Activated CD4-positive, alpha-beta T cell treated with anti-CD3 and anti-CD28 coated beads for 48 hours (primary cell): Measurements from ENCODE around the gene PPP1R1B.

ENCODE experiments used
- DNase-seq: peaks from one replicate; pipeline ENCODE4 v3.0.0-alpha.2; 2020

The PPP1R1B gene

GRCh38 chr17:39600997-39601597 lies 25.7 kb upstream of the PPP1R1B start:
- no peak for DNase-seq

- DNase-seq: no peak
These were observed 24.8 kb upstream of the PPP1R1B start for GRCh38 chr17:39601758-39602532.

- DNase-seq: no peak
These were observed 24.0 kb upstream of the PPP1R1B start for GRCh38 chr17:39602533-39603303.

GRCh38 chr17:39603304-39604016 lies 23.3 kb upstream of the PPP1R1B start:
- DNase-seq: no peak

GRCh38 chr17:39604911-39605491 lies 21.8 kb upstream of the PPP1R1B start:
- DNase-seq: no peak

GRCh38 chr17:39605492-39606433 lies 21.0 kb upstream of the PPP1R1B start:
- DNase-seq: peak; percentile 51

- DNase-seq: no peak
These were observed 20.2 kb upstream of the PPP1R1B start for GRCh38 chr17:39606434-39607056.

- no peak for DNase-seq
These were observed 19.5 kb upstream of the PPP1R1B start for GRCh38 chr17:39607057-39607850.

GRCh38 chr17:39607851-39608130 lies 19.0 kb upstream of the PPP1R1B start, which contains the start of gene NEUROD2:
NEUROD2 (minus strand) TSS chr17:39607920; CDS start chr17:39606599, 1,321 bp downstream.
- no peak for DNase-seq

- peak; percentile 1 for DNase-seq
These were observed 18.4 kb upstream of the PPP1R1B start for GRCh38 chr17:39608142-39608981.

- DNase-seq: no peak
These were observed 17.2 kb upstream of the PPP1R1B start for GRCh38 chr17:39609416-39610025.

- no peak for DNase-seq
These were observed 15.2 kb upstream of the PPP1R1B start for GRCh38 chr17:39611401-39612112.

GRCh38 chr17:39612291-39612894 lies 14.4 kb upstream of the PPP1R1B start:
- no peak for DNase-seq

GRCh38 chr17:39612935-39613464 lies 13.8 kb upstream of the PPP1R1B start:
- no peak for DNase-seq

GRCh38 chr17:39614545-39615157 lies 12.1 kb upstream of the PPP1R1B start:
- DNase-seq: no peak

GRCh38 chr17:39615434-39615833 lies 11.3 kb upstream of the PPP1R1B start:
- DNase-seq: no peak

- DNase-seq: no peak
These were observed 9.7 kb upstream of the PPP1R1B start for GRCh38 chr17:39617100-39617445.
